Activated gamma-delta T cell treated with Interleukin-2 at 50 U/mL for 16 hours (primary cell): ENCODE measurements around the gene PTPRN2.

Experiments used
- DNase-seq: peaks from one replicate; pipeline ENCODE4 v3.0.0-alpha.2; 2020

The PTPRN2 gene

DNA sequence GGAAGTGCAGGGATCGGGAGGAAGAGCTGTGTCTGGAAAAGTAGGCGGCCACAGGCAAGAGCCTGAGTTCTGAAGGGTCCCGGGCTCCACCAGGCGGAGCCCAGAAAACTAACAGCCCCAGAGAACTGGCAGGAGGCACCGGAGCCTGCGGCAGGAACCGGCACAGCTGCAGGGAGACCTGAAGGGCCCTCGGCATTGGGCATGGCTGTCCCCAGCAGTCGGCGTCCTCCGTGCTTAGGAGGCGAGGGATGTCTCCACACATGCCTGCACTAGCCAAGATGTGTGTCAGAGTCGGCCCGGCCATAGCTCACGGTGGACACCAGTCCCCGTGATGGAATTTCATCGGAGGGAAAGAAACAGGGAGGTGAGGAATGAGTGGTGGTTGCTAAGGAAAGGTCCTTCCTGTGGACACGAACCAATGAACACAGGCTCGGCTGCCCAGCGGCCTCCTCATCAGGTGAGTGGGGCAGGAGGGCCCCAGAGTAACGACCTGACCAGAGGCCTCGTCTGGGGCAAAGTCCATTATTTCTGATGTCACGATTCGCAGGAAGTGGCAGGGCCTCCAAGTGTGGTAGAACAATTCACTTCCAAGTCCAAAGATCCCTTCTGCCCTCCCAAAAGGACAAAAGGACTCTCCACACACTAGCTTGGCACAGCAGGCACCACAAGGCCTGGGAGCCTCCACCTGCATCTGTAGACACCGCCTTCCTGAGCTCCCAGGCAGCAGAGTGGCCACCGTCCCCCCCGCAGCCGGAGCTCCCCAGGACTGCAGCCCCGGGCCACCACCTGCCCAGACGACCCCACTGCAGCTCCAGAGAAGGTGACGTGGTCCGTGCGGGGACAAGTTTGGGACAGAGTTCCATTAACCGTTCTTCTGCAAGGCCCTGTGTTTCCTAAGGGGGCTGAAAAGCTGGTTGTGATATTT, 444.2 kb downstream of the PTPRN2 start:
- DNase-seq: no peak

DNA sequence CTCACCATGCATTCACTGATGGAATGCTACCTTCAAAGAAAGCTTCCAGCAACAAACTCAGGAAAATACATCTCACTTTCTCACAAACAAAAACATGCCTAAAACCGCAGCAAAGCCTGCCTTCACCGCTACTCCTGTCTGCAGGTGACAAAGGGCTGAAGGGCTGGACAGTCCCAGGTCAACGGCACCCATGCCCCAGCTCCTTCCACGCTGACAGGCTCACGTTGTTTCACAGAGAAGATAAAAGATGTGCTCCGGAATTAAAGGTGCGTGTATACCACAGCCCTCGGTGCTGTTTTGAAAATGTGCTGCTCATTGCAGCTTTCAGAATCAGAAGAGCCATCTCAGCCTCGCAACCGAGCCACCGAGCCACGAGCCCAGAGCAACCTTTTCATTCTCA, 445.0 kb downstream of the PTPRN2 start:
- no peak for DNase-seq

DNA sequence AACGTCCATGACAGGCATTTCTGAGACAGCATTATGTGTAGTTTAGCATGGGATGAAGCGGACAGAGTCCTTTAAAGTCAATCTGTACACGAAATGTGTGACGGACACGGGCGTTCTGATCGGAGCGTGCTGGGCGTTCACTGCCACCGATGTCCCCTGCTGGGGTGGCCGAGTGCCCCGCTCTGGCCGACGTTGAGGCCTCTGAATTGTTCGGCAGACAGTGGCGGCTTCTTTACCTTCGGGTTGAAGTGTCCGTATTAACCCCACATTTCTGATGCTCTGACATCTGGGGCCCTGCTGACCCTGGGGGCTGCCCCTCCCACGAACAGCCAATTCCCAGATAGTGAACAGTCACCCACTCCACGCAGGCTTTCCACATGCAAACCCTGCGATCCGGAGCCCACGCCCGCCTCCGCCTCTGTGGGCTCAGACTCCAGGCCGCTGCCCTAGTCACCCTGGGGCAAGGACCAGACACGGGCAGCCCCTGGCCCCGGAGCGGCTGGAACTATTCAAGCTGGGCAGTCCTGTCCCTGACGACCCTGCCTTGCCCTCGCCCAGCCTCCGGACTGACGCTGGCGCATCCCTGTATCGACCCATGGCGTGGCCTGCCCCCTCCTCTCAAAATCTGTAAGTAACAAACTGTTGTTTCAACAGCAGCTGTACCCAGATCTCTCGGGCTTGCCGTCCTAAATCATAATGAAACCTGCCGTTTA, 445.7 kb downstream of the PTPRN2 start:
- no peak for DNase-seq

DNA sequence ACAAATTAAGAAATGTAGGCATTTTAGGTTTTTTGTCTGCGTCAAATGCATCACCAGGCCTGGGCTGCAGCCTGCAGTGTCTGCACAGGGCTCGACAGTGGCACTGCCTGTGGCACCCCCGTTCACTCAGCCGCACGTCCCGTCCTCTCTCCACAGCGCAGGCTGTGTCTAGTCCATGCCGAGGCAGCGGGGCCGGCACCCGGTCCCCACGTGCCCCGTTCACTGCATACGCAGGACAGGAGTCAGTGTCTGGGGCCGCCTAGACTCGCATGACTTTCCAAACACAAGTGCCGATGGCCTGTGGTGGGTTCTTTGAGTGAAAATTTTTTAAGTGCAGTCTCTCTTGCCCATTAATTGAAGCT, 446.4 kb downstream of the PTPRN2 start:
- DNase-seq: no peak

DNA sequence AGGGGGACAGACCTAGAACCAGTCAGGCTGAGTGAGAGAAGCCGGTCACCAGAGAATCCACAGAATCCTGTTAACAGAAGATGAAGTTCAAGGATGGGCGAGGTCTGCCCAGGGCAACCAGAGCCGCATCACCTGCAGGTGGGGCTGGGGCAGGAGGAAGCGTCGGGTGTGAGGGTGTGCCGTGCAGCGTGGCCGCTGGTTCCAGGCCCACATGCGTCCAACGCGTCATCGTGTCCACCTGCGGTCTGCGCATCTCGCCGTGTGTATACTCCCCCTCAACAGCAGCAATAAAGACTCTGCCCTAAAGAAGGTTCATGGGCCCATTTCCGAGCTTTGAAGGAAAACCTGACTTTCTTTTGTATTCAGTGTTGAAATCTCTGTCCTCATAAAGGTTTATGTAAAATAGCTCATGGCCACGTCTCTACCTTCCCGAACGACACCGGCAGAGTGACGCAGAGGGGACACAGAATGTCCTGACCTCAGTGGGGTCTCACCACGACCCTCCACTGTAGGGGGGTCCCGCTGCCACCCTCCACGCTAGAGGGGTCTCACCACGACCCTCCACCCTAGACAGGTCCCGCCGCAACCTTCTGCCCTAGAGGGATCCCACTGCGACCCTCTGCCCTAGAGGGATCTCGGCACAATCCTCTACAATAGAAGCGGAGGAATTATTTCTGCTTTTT, 446.9 kb downstream of the PTPRN2 start:
- no peak for DNase-seq

DNA sequence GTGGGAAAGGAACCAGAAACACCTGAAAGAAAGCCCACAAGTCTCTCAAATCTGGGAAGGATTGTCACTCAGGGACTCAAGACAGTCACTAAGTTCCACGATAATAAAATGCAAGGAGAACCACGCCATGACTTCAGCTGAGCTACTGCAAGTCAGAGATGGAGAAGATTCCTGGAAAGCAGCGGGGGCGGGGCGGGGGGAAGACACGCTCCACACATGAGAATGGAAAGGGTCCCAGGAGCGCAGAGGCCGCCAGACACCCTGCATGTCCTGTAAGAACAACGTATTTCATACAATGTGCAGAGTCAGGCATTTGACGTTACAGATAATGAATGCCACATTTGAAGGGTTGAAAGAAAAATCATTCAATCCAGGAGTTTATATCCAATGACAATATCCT, 448.1 kb downstream of the PTPRN2 start:
- DNase-seq: no peak

DNA sequence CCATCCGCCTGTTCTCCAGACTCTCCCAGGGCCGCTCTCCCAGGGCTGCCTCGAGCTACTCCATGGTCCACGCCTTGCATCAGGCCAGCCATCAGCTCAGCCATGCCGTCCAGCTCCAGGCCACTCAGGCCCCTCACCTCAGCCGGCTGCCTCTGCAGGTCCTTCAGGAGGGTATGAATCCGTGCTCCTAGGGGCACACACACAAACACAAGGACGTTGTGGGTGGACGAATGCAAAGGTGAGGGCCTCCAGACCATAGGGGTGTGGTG, 449.4 kb downstream of the PTPRN2 start:
- DNase-seq: no peak

DNA sequence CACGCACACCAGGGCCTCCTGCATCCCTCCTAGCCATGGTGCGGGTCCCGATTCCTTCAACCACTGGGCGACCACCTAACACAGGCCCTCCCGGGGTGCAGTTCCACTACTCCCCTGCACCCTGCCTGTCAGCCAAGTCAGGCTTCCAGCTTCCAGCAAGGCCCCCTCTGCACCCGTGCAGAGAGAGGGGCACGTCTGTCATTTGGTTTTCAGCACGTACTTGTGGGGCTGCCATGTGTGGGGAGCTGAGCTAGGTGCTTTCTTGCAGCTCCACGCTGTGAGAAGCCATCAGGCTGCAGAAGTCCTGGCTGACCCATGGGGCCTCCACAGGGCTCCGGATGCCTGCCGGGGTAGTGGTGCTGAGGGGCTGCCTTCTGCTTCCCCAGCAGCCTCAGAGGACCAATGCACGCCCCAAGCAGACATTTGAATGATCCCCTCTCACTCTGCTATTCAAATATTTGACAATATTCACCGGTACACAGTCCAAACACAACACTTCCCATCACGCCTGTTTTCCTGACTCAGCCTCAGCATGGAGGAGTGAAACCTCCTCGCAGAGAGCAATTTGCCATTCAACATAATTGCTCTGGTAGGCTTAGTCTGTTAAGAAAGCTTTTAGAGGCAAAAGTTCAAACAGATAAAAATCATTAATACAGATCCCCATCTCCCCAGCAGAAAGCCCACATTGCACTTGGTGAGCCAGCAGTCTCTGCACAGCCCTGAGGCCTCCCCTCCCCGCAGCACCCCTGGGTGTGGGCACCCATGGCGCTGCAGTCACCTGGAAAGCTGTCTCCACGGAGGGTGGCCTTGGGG, 449.9 kb downstream of the PTPRN2 start:
- no peak for DNase-seq

DNA sequence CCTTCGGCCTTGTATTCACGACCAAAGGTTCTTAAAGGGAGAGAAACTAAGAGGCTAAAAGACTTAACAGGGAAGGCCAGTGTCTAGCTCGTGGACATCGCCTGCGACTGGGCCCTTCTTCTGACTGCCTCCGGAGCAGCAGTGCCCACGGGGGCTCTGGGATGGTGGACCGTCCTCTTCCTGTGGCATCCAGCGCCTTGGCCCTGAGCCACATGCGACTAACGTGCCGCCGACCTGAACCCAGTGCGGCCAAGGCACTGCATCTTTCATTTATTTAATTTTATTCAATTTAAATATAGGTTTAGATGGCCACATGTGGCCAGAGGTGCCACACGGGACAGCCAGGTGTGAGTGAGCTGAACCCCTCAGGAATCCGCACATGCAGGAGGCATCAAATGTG, 451.7 kb downstream of the PTPRN2 start:
- no peak for DNase-seq

DNA sequence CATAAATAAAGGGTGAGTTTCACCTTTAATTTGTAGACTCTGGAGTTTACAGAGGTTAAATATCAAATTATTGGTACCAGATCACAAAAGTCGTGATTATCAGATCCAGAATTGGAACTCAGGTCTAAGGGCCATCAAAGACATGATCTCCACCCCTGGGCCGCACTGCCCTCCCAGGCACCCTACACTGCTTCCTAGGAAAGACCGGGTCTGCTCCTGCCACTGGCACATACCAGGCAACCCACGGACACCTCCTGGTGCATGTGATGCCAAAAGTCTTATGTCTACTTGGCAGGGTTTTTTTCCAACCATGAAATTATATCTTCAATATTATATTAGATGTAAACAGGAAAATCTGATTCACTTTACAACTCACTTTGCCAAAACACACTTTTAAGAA, 452.8 kb downstream of the PTPRN2 start:
- DNase-seq: no peak

DNA sequence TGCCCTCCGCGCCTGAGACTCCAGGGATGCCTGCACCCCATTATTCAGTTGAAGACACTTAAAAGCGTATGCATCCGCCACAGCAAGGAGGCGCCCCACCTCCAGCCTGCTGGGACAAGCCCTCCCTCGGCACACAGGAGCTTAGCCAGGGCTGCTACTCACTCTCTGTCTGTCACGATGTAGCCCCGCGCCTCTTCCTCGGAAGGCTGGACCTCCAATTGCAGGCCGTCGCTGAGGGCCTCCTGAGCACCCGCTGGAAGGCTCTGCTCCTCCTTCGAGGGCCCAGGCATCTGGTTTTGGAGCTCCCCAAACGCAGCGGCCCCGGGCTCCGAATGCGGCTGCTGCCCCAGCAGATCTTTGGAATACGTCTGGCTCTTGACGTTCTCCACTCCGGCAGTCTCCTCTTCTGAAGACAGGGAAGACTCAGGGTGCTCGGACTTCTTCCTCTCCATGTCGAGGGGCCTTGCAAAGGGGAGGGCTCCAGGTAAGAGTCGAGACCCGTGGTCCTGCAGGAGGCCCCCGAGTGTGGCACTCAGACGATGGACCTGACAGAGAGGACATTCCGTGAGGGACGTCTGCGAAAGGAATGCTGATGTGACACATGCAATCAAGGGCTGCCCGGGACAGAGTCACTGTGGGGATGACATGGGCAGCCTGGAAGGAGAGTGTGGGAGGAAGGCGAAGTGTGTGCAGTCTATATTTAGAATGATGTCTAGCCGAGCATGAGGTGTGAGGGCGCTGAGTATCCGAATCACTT, 453.9 kb downstream of the PTPRN2 start:
- DNase-seq: no peak

DNA sequence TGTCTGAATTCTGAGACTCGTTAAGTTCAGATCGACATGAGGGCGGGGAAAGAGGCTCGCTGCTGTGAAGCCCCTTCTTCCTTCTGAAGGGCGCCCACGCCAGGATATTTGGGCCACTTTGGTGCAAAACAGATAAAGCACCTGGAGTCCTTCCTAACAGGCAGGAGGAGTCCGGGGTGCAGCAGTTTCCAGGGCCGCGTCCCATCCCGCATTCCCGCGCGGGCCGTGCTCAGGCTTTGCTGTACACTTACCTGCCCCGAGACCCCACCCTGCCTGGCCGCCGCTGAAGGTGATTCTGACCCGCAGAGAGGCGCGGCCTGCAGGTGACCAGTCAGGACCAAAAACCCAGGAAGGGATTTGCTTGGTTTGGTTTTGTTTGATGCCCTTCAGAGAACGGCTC, 454.6 kb downstream of the PTPRN2 start:
- no peak for DNase-seq

DNA sequence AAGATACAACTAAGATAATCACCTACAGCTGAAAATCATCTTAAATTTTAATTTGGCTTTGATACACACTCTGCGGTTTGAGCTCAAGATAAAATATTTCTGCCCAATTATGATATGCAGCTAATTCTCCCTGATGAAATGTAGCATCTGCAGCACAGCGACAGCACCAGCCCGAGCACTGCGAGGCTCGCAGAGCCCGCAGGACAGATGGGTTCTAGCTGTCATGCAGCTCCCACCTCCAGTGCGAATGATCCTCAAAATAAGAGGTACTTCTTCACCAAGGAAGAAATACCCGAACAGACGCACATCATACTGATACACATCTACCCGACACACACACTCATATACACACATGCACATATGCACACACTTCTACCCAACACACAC, 457.6 kb downstream of the PTPRN2 start:
- no peak for DNase-seq

DNA sequence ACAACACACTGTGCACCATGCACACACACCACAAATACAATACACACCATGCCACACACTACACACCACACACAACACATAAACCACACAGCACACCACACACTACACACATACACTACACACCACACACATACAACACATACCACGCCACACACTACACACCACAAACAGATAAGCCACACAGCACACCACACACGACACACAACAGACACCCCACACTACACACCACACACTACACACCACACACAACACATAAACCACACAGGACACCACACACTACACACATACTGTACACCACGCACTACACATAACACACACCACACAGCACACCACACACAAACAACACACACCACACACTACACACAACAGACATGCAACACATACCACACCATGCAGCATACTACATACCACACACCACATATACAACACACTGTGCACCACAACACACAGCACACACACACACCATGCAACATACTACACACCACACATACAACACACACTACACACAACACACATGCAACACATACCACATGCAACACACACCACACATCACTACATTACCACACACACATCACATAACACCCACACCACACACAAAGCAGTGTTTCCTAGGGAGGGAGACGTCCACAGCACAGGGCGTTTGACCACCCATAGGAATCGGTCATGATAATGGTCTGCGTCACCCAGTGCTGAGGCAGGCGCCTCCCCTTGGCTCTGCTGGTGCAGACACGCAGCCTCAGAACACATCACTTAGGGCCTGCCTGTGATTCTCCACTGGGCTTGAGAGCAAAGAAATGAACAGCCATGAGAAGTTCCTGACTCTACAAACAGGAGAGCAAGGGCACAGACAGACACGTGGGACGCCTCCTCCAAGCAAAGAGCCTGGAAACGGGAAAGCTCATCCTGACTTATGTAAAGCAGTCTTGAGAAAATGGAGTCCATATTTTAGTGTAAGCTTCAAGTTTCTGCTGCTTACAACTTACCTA, 458.3 kb downstream of the PTPRN2 start:
- no peak for DNase-seq

DNA sequence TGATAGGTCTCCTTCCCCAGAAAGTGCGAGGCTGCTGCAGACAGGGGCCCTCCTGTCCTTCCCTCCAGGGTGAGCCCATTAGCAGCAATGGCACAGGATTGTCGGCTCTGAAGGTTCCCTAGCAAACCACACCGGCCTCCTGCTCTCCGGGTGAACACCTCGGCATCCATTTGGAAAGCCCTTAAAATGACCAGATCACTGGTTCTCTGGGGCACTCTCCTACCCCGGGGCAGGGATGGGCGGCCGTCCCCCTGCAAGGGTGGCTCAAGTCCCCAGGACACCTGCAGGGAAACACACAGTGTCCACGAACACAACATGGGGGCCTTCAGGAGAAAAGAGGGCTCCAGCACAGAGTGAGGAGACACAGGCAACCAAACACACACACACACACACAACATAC, 459.1 kb downstream of the PTPRN2 start:
- DNase-seq: no peak

DNA sequence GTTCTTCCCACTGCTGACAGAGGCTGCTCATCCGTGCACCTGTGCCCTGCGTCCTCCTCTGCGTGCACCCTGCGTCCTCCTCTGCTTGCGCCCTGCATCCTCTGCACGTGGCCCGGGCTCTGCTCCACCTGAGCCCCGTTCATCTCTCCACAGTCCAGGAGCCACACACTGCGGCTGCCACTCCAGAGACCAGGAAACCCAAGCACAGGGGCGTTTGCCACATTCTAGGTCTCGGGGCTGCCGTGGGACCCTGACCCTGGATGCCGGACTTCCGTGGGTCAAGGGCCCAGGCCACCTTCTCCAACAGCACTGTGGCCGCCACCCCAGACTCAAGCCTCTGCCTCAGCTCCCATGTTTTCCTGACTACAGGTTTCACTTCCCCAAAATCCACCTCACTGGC, 460.4 kb downstream of the PTPRN2 start:
- DNase-seq: no peak

DNA sequence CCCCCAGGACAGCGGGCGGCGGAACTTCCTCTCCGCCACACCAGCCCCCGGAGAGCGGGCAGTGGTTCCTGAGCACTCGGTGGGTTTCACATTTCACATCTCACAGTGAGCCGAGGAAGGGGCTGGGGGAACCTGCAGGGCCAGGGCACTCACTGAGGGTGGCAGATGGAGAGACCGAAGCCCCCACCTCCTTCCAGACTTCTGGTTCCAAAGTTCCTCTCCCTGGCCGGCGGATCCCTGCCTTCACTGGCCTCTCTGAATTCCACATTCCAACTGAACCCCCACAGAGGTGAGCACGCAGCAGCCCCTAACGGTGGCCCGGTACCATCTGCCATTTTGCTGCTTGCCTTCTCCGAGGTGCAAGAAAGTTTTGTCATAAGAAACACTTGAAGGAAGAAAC, 461.0 kb downstream of the PTPRN2 start:
- no peak for DNase-seq

DNA sequence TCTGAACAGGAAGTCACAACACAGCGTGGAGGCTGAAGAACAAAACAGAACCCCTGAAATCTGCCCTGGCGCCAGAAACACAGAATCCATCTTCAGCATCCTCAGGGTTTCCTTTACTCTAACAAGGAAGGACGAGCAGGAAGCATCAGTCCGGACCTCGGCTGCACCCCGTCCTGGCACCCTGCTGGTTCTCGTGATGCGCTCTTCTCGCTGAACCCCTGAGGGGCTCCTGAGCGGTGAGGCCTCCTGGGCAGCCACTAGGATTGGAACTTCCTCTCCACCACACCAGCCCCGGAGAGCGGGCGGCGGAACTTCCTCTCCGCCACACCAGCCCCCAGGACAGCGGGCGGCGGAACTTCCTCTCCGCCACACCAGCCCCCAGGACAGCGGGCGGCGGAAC, 461.9 kb downstream of the PTPRN2 start:
- DNase-seq: no peak

DNA sequence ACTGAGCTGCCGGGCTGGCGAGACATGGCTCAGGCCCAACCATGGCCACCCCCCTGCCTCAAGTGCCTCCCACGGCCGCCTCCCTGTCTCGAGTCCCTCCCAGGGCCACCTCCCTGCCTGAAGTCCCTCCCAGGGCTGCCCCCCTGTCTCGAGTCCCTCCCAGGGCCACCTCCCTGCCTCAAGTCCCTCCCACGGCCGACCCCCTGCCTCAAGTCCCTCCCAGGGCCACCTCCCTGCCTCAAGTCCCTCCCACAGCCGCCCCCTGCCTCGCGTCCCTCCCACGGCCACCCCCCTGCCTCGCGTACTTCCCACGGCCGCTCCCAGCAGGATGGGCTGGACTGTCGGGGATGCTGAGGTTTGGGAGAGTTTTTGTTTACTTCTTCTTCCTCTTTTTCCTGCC, 462.5 kb downstream of the PTPRN2 start:
- DNase-seq: no peak

DNA sequence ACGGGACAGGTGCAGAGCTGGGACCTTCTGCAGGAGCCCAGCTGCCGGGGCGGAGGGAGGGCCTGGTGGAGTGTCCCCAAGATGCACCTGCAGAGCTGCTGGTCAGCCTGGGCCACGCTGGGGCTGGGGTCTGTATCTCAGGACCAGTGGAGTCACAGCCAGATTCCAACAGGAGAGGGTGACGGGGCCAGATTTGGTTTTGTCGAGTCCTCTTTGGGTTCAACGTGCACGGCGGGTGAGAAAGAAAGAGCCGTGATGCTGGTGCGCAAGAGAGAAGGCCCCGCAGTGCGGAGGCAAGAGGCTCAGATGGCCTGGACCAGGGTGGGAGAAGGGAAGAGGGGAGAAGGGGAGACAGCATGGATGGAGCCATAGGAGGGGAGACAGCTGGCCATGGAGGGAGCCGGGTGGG, 462.9 kb downstream of the PTPRN2 start:
- no peak for DNase-seq

DNA sequence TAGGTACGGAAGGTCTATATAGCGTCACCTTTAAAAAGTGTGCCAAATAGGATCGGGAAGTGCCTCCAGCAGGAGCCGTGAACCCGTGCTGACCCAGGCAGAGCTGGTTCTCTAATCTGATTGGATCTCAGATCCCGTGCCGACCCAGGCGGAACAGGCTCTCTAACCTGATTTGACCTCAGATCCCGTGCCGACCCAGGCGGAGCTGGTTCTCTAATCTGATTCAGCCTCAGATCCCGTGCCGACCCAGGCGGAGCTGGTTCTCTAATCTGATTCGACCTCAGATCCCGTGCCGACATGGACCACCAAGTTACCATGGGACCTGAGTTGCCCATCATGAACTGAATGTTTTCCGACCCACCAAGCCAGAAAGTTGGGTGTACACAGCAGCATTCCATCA, 463.9 kb downstream of the PTPRN2 start:
- DNase-seq: no peak
